ENCODE results near the gene PTCH1. TPM values are rescaled to one million over a fixed set of nuclear protein-coding genes. Genes with fewer than 3 reads are reported as not detected.

Gene PTCH1
- total and polyA plus RNA-seq, 2 experiments from 2014 or later, result 36.8 to 44.1 TPM

- peaks cover 13% of the 10 kb centered on the region for H3K4me1 ChIP-seq (ENCODE audit: insufficient read depth)
- WGBS (ENCODE audit: low lambda C conversion rate, missing lambda C conversion rate), result 0% methylated on average over 23 of the region's 23 CpGs
- peak overlapping the region; percentile 99 for H3K27ac ChIP-seq
- peaks cover 70% of the 10 kb centered on the region for H3K79me2 ChIP-seq
- H3K36me3 ChIP-seq (replicated peaks; ENCODE audit: insufficient read depth, low read depth), result no peaks in the 10 kb centered on the region
- H3K4me2 ChIP-seq, result peak overlapping the region; percentile 86
- TF ChIP-seq EZH2phosphoT487 (IDR thresholded peaks at IDR 0.05; ENCODE audit: low read depth, severe bottlenecking, unreplicated experiment) (no peak), CTCF (IDR thresholded peaks at IDR 0.05; ENCODE audit: poor library complexity) (no peak), EZH2 (IDR thresholded peaks at IDR 0.05; ENCODE audit: borderline replicate concordance) (no peak)
- H3K27me3 ChIP-seq, result no peaks in the 10 kb centered on the region
- peak overlapping the region; percentile 46 for H2AFZ ChIP-seq
- peak overlapping the region; percentile 98 for H3K4me3 ChIP-seq
- peaks cover 38% of the 10 kb centered on the region for H4K20me1 ChIP-seq (ENCODE audit: insufficient read depth, poor library complexity, severe bottlenecking)
- no peaks in the 10 kb centered on the region for H3K9me3 ChIP-seq (ENCODE audit: low read depth)
- H3K9me2 ChIP-seq (replicated peaks; ENCODE audit: insufficient read depth), result no peaks in the 10 kb centered on the region
- DNase-seq (ENCODE audit: low spot score), result peak; percentile 43
Observed at GRCh38 chr9:95506428-95506677, 10.4 kb downstream of the PTCH1 start.

GRCh38 chr9:95505717-95506427 is 10.9 kb downstream of the PTCH1 start:
- DNase-seq (ENCODE audit: low spot score), result peak; percentile 85
- H3K4me3 ChIP-seq, result peak overlapping the region; percentile 98
- no peaks in the 10 kb centered on the region for H3K27me3 ChIP-seq
- peaks cover 74% of the 10 kb centered on the region for H3K79me2 ChIP-seq
- H2AFZ ChIP-seq, result peak overlapping the region; percentile 46
- H3K9me2 ChIP-seq (replicated peaks; ENCODE audit: insufficient read depth), result no peaks in the 10 kb centered on the region
- peaks cover 42% of the 10 kb centered on the region for H4K20me1 ChIP-seq (ENCODE audit: insufficient read depth, poor library complexity, severe bottlenecking)
- peak overlapping the region; percentile 86 for H3K4me2 ChIP-seq
- no peaks in the 10 kb centered on the region for H3K36me3 ChIP-seq (replicated peaks; ENCODE audit: insufficient read depth, low read depth)
- TF ChIP-seq EZH2 (IDR thresholded peaks at IDR 0.05; ENCODE audit: borderline replicate concordance), result no peak
- no peak for TF ChIP-seq EZH2phosphoT487 (IDR thresholded peaks at IDR 0.05; ENCODE audit: low read depth, severe bottlenecking, unreplicated experiment)
- TF ChIP-seq CTCF (IDR thresholded peaks at IDR 0.05; ENCODE audit: poor library complexity), result no peak
- H3K9me3 ChIP-seq (ENCODE audit: low read depth), result no peaks in the 10 kb centered on the region
- peaks cover 17% of the 10 kb centered on the region for H3K4me1 ChIP-seq (ENCODE audit: insufficient read depth)
- peak overlapping the region; percentile 99 for H3K27ac ChIP-seq
- under 1% methylated on average over 33 of the region's 81 CpGs for WGBS (ENCODE audit: low lambda C conversion rate, missing lambda C conversion rate)

GRCh38 chr9:95505072-95505716 is 11.6 kb downstream of the PTCH1 start:
- H3K4me2 ChIP-seq, result peak overlapping the region; percentile 86
- peaks cover 21% of the 10 kb centered on the region for H3K4me1 ChIP-seq (ENCODE audit: insufficient read depth)
- no peaks in the 10 kb centered on the region for H3K36me3 ChIP-seq (replicated peaks; ENCODE audit: insufficient read depth, low read depth)
- TF ChIP-seq CTCF (IDR thresholded peaks at IDR 0.05; ENCODE audit: poor library complexity) (no peak), EZH2phosphoT487 (IDR thresholded peaks at IDR 0.05; ENCODE audit: low read depth, severe bottlenecking, unreplicated experiment) (no peak), EZH2 (IDR thresholded peaks at IDR 0.05; ENCODE audit: borderline replicate concordance) (no peak)
- H3K27ac ChIP-seq, result peak overlapping the region; percentile 99
- no peak overlapping the region for H2AFZ ChIP-seq
- H3K9me2 ChIP-seq (replicated peaks; ENCODE audit: insufficient read depth), result no peaks in the 10 kb centered on the region
- H4K20me1 ChIP-seq (ENCODE audit: insufficient read depth, poor library complexity, severe bottlenecking), result peaks cover 49% of the 10 kb centered on the region
- 7% methylated on average over 10 of the region's 10 CpGs for WGBS (ENCODE audit: low lambda C conversion rate, missing lambda C conversion rate)
- H3K79me2 ChIP-seq, result peaks cover 79% of the 10 kb centered on the region
- H3K4me3 ChIP-seq, result peak overlapping the region; percentile 50
- no peak for DNase-seq (ENCODE audit: low spot score)
- H3K9me3 ChIP-seq (ENCODE audit: low read depth), result no peaks in the 10 kb centered on the region
- H3K27me3 ChIP-seq, result no peaks in the 10 kb centered on the region

Data from hepatocyte (in vitro differentiated cells).